Epidermal melanocyte (primary cell): ENCODE measurements around the gene FECH.
A peak's percentile ranks its signal among the peaks of the same experiment; 100 is the strongest.

Experiments
- DNase-seq: peaks from one replicate; pipeline ENCODE4 v3.0.0; 2011; ENCODE audit warnings: low spot score; ENCODE audit not compliant: insufficient read length

FECH gene

DNA sequence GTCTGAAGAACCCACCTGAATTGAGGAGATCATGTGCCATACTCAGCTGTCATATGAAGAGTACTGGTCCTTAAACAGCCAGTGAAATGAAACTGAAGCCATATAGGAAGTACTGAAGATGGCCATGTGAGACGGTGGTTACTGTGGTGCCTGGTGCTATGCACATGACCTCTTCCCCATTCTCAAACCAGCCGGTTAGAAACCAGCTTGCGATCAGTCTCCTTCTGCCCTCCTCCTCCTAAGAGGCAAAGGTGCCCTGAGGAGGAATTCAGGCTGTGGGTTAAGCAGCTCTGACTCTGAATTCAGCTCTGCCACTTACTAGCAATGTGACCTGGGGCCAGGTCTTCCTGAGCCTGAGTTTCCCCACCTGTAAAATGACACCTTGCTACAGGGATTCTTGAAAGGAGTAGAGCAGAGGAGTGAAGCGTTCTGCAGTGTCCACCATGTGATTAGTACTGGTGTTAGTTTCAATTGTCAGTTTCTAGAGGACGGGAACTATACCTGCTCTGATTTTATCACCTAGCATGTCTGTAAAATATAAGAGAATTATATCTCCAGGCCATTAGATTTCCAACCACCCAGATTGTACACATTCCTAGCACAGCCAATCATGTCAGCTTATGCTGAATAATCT, 5.1 kb downstream of the FECH start:
- no peak for DNase-seq

DNA sequence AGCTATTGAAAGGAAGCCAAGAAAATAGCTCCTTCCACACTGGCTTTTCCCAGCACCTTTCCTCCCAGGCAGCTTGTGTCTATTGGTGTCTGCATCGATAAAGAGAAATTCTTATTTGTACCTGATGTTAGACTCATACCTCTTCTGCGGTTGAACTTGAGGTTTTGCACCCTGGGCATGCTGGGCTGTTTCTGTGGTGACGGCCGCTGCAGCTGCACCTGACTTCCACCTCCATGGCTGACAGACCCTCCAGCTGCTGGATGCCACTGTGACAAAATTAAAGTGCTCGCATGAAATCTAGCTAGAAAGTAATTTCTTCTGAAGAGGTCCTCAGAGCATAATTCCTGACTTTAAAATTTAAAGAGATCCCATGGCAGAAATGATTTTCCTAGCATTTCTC, 6.6 kb downstream of the FECH start:
- no peak for DNase-seq

DNA sequence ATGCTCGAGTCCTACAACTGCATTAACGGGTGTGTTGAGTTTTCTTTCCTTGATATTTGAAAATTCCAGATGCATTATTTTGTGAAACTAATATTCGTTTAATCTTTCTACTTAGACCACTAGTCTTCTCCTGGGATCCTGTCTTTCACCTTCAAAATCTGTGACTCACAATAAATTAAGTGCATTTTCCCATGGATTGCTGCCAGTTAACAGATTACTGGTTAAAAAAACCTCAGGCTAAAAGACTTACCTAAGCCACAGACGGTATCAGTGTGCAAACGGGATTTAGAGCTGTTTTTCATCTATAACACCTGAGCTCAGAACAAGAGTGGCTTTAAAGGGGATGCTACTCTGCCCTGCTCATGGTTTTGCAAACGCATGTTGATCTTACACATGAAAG, 10.2 kb downstream of the FECH start:
- no peak for DNase-seq

DNA sequence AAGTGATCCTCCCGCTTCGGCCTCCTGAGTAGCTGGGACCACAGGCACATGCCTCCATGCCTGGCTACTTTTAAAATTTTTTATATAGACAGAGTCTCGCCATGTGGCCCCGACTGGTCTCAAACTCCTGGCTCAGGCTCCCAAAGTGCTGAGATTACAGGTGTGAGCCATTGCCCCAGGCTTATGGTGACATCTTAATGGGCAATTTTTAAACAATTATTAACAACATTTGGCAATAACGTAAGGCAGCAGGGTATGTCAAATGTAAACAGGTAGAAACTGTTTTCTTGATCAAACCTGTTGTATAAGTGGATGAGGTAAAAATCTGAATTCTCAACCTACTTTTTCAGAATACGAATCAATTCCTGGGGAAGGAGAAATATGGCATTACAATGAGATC, 11.0 kb downstream of the FECH start:
- no peak for DNase-seq

GRCh38 chr18:57574866-57575265, 11.6 kb downstream of the FECH start:
- peak; percentile 37 for DNase-seq

DNA sequence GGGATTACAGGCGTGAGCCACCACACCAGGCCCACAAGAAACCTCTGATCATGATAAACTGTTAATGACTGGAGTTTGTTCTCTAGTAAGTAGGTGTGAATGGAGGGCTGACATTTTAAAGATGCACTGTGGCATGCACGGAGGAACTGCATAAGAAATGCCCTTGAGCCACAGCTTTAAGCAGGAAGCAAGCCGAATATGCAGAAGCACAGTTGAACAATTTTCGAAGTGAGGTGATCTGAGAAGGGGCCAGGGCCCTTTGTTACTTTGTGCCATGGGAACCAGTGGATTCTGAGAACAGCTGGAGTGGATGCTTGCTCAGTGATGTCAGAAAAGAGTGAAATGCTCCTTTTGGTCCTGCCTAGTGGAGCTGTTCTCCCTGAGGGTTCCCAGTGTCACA, 16.3 kb downstream of the FECH start:
- DNase-seq: no peak

DNA sequence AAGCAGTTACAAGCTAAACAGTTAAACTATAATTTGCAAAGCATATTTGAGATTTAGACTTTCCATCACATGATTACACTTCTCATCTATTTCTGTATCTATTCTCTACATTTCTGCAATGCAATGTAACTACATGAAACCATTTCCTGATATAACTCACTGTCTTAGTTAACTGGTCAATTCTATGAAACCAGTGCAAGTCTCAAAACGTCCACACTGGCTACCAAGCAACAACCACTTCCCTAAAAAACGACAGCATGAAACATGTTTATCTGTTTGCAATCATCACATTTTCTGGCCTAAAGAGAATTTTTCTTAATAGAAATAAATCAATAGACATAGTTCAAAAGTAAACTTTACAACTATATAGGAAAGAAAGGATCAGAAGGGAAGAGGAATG, 17.4 kb downstream of the FECH start:
- DNase-seq: no peak

DNA sequence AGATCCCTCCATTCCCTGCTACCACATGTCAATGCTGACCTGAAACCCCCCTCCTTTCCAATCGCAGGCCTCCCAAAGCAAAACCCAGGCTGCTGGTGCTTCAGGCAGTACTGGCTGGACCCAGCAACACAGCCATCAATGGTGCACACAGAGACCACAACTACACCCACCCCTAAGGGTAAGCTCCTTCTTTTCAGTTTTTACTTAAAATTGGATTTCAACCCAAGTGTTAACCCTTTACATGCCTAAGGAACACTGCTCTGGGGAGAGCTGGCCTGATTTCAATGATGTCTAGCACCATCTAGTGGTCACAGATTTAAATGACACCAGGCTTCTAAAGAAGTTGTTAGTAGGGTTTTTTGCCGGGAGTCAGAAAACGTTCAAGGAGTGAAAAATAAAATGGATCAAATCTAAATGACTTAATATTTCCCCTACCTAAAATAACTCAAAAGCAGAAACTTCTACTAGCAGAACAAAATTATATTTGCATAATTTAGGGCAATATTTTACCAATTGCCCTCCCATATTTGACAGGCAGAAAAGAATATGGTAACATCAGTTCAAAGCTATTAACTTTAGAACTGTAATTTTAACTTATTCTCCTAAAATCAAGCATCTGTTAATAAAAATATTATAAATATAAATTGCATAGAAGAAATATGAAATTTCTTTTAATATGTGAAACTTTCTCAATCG, 24.6 kb downstream of the FECH start:
- peak; percentile 60 for DNase-seq

DNA sequence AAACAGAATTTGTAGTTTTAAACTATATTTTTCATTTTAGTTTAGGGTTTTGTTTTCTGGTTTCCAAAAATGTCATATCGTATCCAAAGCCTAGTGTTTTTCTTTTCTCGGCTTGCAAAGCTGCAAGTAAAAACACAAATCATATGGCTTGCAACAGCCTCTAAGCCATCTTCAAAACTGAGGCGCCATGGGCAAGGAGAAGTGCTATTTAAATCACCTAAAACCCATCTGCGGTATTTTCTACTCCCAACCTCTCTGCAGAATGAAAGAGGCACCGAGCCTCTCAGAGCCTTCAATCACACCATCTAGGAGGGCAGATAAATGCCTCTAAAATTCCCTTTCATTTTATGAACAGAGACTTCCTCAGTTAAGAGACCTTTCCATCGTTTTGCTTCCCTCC, 25.2 kb downstream of the FECH start:
- DNase-seq: no peak

- no peak for DNase-seq
Observed at GRCh38 chr18:57559314-57559713, 27.2 kb downstream of the FECH start.

- DNase-seq: no peak
Observed at GRCh38 chr18:57555134-57555533, 31.4 kb downstream of the FECH start.

DNA sequence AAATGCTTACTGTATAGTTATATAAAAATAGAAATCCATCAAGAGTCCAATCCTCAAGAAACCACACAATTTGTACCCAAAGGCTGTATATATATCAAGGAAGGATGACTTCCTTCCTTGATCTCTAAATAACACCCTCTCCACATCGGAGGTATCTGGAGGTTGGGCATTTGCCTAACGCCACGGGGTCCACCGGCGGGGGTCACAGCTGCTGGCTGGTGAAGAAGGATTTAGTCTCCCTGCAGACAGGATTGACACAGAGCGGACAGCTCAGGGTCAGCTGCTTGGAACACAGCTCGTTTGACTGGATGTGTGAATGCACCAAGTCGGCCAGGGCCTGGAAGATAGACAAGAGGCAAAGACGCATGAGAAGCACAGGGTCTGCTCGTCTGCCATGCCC, 36.0 kb downstream of the FECH start:
- no peak for DNase-seq

- DNase-seq: no peak
Observed at GRCh38 chr18:57547260-57547659, 39.2 kb downstream of the FECH start.

- no peak for DNase-seq
Observed at GRCh38 chr18:57544936-57545660, 41.4 kb downstream of the FECH start.

- no peak for DNase-seq
Observed at GRCh38 chr18:57543560-57543959, 42.9 kb downstream of the FECH start.

GRCh38 chr18:57542812-57543427, 43.6 kb downstream of the FECH start:
- peak; percentile 25 for DNase-seq

GRCh38 chr18:57542126-57542525, 44.4 kb downstream of the FECH start:
- DNase-seq: no peak

GRCh38 chr18:57539702-57540101, 46.8 kb downstream of the FECH start:
- no peak for DNase-seq

GRCh38 chr18:57538614-57539013, 47.9 kb downstream of the FECH start:
- DNase-seq: no peak

- no peak for DNase-seq
Observed at GRCh38 chr18:57534511-57534909, 52.0 kb downstream of the FECH start.

GRCh38 chr18:57533868-57534510, 52.5 kb downstream of the FECH start:
- no peak for DNase-seq
